ENCODE data around the gene RPS8.
"Not testable (repeated sequence)": the region's sequence is repeated elsewhere in the genome, so short reads cannot be mapped to it uniquely, and the experiment has no call there.

RPS8 gene

GRCh38 chr1:44803062-44803311 lies 27.6 kb downstream of the RPS8 start:
- no peak for DNase-seq (ENCODE audit: low read depth)

GRCh38 chr1:44803312-44804095 lies 28.2 kb downstream of the RPS8 start:
- no peak for DNase-seq (ENCODE audit: low read depth)

- DNase-seq (ENCODE audit: low read depth) = no peak
These were observed 30.1 kb downstream of the RPS8 start for GRCh38 chr1:44805311-44806024.

- DNase-seq (ENCODE audit: low read depth) = no peak
These were observed 30.8 kb downstream of the RPS8 start for GRCh38 chr1:44806025-44806703.

GRCh38 chr1:44806704-44807363 lies 31.5 kb downstream of the RPS8 start, which contains the start of gene DYNLT4:
Gene DYNLT4, minus strand, starts transcription at chr1:44807351. Its CDS starts 683 bp downstream, at chr1:44806668.
- no peak for DNase-seq (ENCODE audit: low read depth)

- peak; percentile 100 for DNase-seq (ENCODE audit: low read depth)
These were observed 32.2 kb downstream of the RPS8 start for GRCh38 chr1:44807364-44808062.

GRCh38 chr1:44808063-44808937 lies 33.0 kb downstream of the RPS8 start, which contains the start of gene BTBD19:
Gene BTBD19, plus strand, starts transcription at chr1:44808523. Its CDS starts 298 bp downstream, at chr1:44808821.
- DNase-seq (ENCODE audit: low read depth) = no peak

- DNase-seq (ENCODE audit: low read depth) = no peak
These were observed 33.9 kb downstream of the RPS8 start for GRCh38 chr1:44808938-44809917.

- DNase-seq (ENCODE audit: low read depth) = no peak
These were observed 34.9 kb downstream of the RPS8 start for GRCh38 chr1:44810101-44810761.

- DNase-seq (ENCODE audit: low read depth) = not testable (repeated sequence)
These were observed 35.4 kb downstream of the RPS8 start for GRCh38 chr1:44810762-44811105.

- no peak for DNase-seq (ENCODE audit: low read depth)
These were observed 35.9 kb downstream of the RPS8 start for GRCh38 chr1:44811234-44811633.

- DNase-seq (ENCODE audit: low read depth) = no peak
These were observed 37.6 kb downstream of the RPS8 start for GRCh38 chr1:44812822-44813543.

- not testable (repeated sequence) for DNase-seq (ENCODE audit: low read depth)
These were observed 40.6 kb downstream of the RPS8 start for GRCh38 chr1:44815926-44816325.

GRCh38 chr1:44817307-44817706 lies 42.0 kb downstream of the RPS8 start:
- DNase-seq (ENCODE audit: low read depth) = no peak

GRCh38 chr1:44817771-44818495 lies 42.6 kb downstream of the RPS8 start:
- DNase-seq (ENCODE audit: low read depth) = no peak

- DNase-seq (ENCODE audit: low read depth) = no peak
These were observed 43.9 kb downstream of the RPS8 start for GRCh38 chr1:44819196-44819607.

- no peak for DNase-seq (ENCODE audit: low read depth)
These were observed 44.4 kb downstream of the RPS8 start for GRCh38 chr1:44819608-44820327.
